Activated CD8-positive, alpha-beta memory T cell treated with anti-CD3 and anti-CD28 coated beads, Interleukin-2, amount 50 U/mL, for 1 hour (primary cell): ENCODE results near the gene MYO1D.

Source experiments
- DNase-seq: peaks from one replicate; pipeline ENCODE4 v3.0.0-alpha.2; 2020; ENCODE audit errors: extremely low read depth

The MYO1D gene

GRCh38 chr17:32489320-32490100, 387.4 kb downstream of the MYO1D start:
- DNase-seq = no peak

- DNase-seq = no peak
Measured at GRCh38 chr17:32488604-32489180, 388.2 kb downstream of the MYO1D start.

GRCh38 chr17:32488177-32488542, 388.8 kb downstream of the MYO1D start:
- no peak for DNase-seq

GRCh38 chr17:32487473-32488176, 389.3 kb downstream of the MYO1D start:
- no peak for DNase-seq

- no peak for DNase-seq
Measured at GRCh38 chr17:32486701-32487472, 390.0 kb downstream of the MYO1D start, which contains the start of gene CDK5R1. CDK5R1 (plus strand) TSS chr17:32486993; CDS start chr17:32487621, 628 bp downstream.

GRCh38 chr17:32486111-32486700, 390.7 kb downstream of the MYO1D start:
- no peak for DNase-seq

GRCh38 chr17:32485261-32486110, 391.4 kb downstream of the MYO1D start:
- no peak for DNase-seq

GRCh38 chr17:32484628-32485027, 392.3 kb downstream of the MYO1D start:
- no peak for DNase-seq

- no peak for DNase-seq
Measured at GRCh38 chr17:32484041-32484461, 392.9 kb downstream of the MYO1D start.

- no peak for DNase-seq
Measured at GRCh38 chr17:32483451-32484019, 393.4 kb downstream of the MYO1D start.

- DNase-seq = no peak
Measured at GRCh38 chr17:32482568-32483320, 394.2 kb downstream of the MYO1D start.

GRCh38 chr17:32481193-32481592, 395.7 kb downstream of the MYO1D start:
- no peak for DNase-seq

GRCh38 chr17:32479074-32479617, 397.8 kb downstream of the MYO1D start:
- DNase-seq = no peak

- no peak for DNase-seq
Measured at GRCh38 chr17:32477220-32477619, 399.7 kb downstream of the MYO1D start.

- DNase-seq = no peak
Measured at GRCh38 chr17:32475258-32475657, 401.7 kb downstream of the MYO1D start.

- no peak for DNase-seq
Measured at GRCh38 chr17:32471652-32472051, 405.3 kb downstream of the MYO1D start.

GRCh38 chr17:32470405-32471167, 406.3 kb downstream of the MYO1D start:
- no peak for DNase-seq

GRCh38 chr17:32467949-32468348, 409.0 kb downstream of the MYO1D start:
- no peak for DNase-seq

GRCh38 chr17:32464374-32464773, 412.6 kb downstream of the MYO1D start:
- no peak for DNase-seq
